SK-N-SH (cell line): ENCODE measurements around the gene PMP22. TPM values are rescaled to one million over a fixed set of nuclear protein-coding genes. Genes with fewer than 3 reads are reported as not detected.

ENCODE experiments used
- CTCF ChIA-PET: fragments of 300-600, 350-600 bp; formaldehyde crosslinking; extraction: SDS; loops from one replicate; lab custom pipeline; 2021; lab: Yijun Ruan, JAX
- POLR2A ChIA-PET: fragments of 350-600 bp; sonication (Branson Sonifier 250); formaldehyde crosslinking; extraction: SDS; loops from one replicate; lab custom pipeline; 2020; ENCODE audit warnings: antibody characterized with exemption, inconsistent platforms; lab: Yijun Ruan, JAX
- DNase-seq: peaks from one replicate; pipeline ENCODE4 v3.0.0; 2012
- H2AFZ ChIP-seq: fragments of 200-600 bp; sonication (generic); 2 replicates; pipeline ENCODE4 v1.8.1; 2016; ENCODE audit warnings: antibody characterized with exemption, mild to moderate bottlenecking, low read depth
- H3F3A ChIP-seq: fragments of 200-600 bp; sonication (generic); replicated peaks from 2 replicates; pipeline ENCODE3; 2016; ENCODE audit warnings: antibody characterized with exemption, mild to moderate bottlenecking; ENCODE audit not compliant: insufficient read depth
- H3K27ac ChIP-seq, 2 experiments: fragments of 200-500 bp in 1 of 2; fragments of 200-600 bp in 1 of 2; sonication (Bioruptor generic) in 1 of 2; sonication (generic), shearing (Covaris generic) in 1 of 2; 2 replicates each; pipeline versions ENCODE4 v1.5.1 to v1.6.1; 2014 to 2016; ENCODE audit warnings: low read depth in 2 of 2, inconsistent platforms in 1 of 2, low read length in 1 of 2, mild to moderate bottlenecking in 1 of 2, mixed read lengths in 1 of 2
- H3K27me3 ChIP-seq: fragments of 200-600 bp; sonication (generic), shearing (Covaris generic); 2 replicates; pipeline ENCODE4 v1.6.1; 2016; ENCODE audit warnings: mixed run types; ENCODE audit not compliant: insufficient read depth
- H3K36me3 ChIP-seq, 2 experiments: fragments of 200-500 bp in 1 of 2; fragments of 200-600 bp in 1 of 2; sonication (Bioruptor generic) in 1 of 2; sonication (generic) in 1 of 2; replicated peaks in 1 of 2; 2 replicates each; pipeline versions ENCODE3 to v1.5.1; 2014 to 2016; ENCODE audit warnings: low read length in 1 of 2, mild to moderate bottlenecking in 1 of 2; ENCODE audit not compliant: insufficient read depth in 2 of 2, control insufficient read depth in 1 of 2
- H3K4me1 ChIP-seq, 2 experiments: fragments of 200-500 bp in 1 of 2; fragments of 200-600 bp in 1 of 2; sonication (Bioruptor generic) in 1 of 2; sonication (generic), shearing (Covaris generic) in 1 of 2; 2 replicates each; pipeline versions ENCODE4 v1.5.1 to v1.6.1; 2014 to 2016; ENCODE audit warnings: low read depth in 1 of 2, low read length in 1 of 2, mixed run types in 1 of 2; ENCODE audit not compliant: insufficient read depth in 2 of 2, control insufficient read depth in 1 of 2
- H3K4me2 ChIP-seq: fragments of 200-600 bp; sonication (generic), shearing (Covaris generic); 2 replicates; pipeline ENCODE4 v1.6.1; 2017; ENCODE audit warnings: mixed run types
- H3K4me3 ChIP-seq, 2 experiments: fragments of 200-500 bp in 1 of 2; fragments of 200-600 bp in 1 of 2; sonication (Bioruptor generic) in 1 of 2; sonication (generic), shearing (Covaris generic) in 1 of 2; 2 replicates each; pipeline versions ENCODE4 v1.5.1 to v1.8.1; 2014 to 2016; ENCODE audit warnings: low read depth in 2 of 2, inconsistent platforms in 1 of 2, low read length in 1 of 2, mild to moderate bottlenecking in 1 of 2, mixed read lengths in 1 of 2, moderate library complexity in 1 of 2
- H3K79me2 ChIP-seq: fragments of 200-600 bp; sonication (generic); 2 replicates; pipeline ENCODE4 v1.8.1; 2017; ENCODE audit warnings: mild to moderate bottlenecking; ENCODE audit not compliant: insufficient read depth
- H3K9ac ChIP-seq: fragments of 200-600 bp; sonication (generic); 2 replicates; pipeline ENCODE4 v1.6.1; 2017; ENCODE audit warnings: mixed run types
- H3K9me2 ChIP-seq: fragments of 200-600 bp; sonication (generic); 2 replicates; pipeline ENCODE4 v1.6.1; 2017; ENCODE audit warnings: mixed run types
- H3K9me3 ChIP-seq: fragments of 200-600 bp; sonication (generic); 2 replicates; pipeline ENCODE4 v1.6.1; 2017; ENCODE audit warnings: mixed run types, mild to moderate bottlenecking, moderate library complexity
- H4K20me1 ChIP-seq: fragments of 200-600 bp; sonication (generic); 2 replicates; pipeline ENCODE4 v1.6.1; 2017; ENCODE audit warnings: mild to moderate bottlenecking, mixed run types; ENCODE audit not compliant: insufficient read depth
- CHD2 ChIP-seq: fragments of 150-350 bp; IDR thresholded peaks from 2 replicates; pipeline ENCODE4 v1.6.1; 2018; ENCODE audit warnings: low read length; ENCODE audit not compliant: partially characterized antibody
- ELF1 ChIP-seq: IDR thresholded peaks from 2 replicates; pipeline ENCODE4 v1.4.0; 2012
- EP300 ChIP-seq, 2 experiments: IDR thresholded peaks; 2 replicates each; pipeline versions ENCODE4 v1.4.0 to v1.6.1; 2012; ENCODE audit warnings: borderline replicate concordance in 1 of 2, low read depth in 1 of 2, low read length in 1 of 2
- EZH2phosphoT487 ChIP-seq: fragments of 200-600 bp; sonication (generic); IDR thresholded peaks from 2 replicates; pipeline ENCODE4 v1.6.1; 2017; ENCODE audit warnings: low read depth, mixed run types, mild to moderate bottlenecking, antibody characterized with exemption, moderate library complexity, borderline replicate concordance
- FOSL2 ChIP-seq: IDR thresholded peaks from 2 replicates; pipeline ENCODE4 v1.4.0; 2012; ENCODE audit warnings: low read depth, mild to moderate bottlenecking, moderate library complexity, borderline replicate concordance
- FOXJ3 ChIP-seq: sonication (generic); formaldehyde crosslinking; IDR thresholded peaks from 2 replicates; pipeline ENCODE4 v1.5.1; 2020; ENCODE audit warnings: mild to moderate bottlenecking, missing genetic modification reagents
- FOXM1 ChIP-seq: IDR thresholded peaks from 2 replicates; pipeline ENCODE4 v1.4.0; 2012; ENCODE audit warnings: low read depth, mild to moderate bottlenecking
- GABPA ChIP-seq: IDR thresholded peaks from 2 replicates; pipeline ENCODE4 v1.4.0; 2012; ENCODE audit warnings: low read depth, mild to moderate bottlenecking
- GATA2 ChIP-seq: sonication (generic); formaldehyde crosslinking; IDR thresholded peaks from 2 replicates; pipeline ENCODE4 v1.5.0; 2020; ENCODE audit warnings: mild to moderate bottlenecking, missing genetic modification reagents
- MEF2A ChIP-seq: IDR thresholded peaks from 2 replicates; pipeline ENCODE4 v1.4.0; 2012; ENCODE audit warnings: low read depth, borderline replicate concordance
- NFIC ChIP-seq: IDR thresholded peaks from 2 replicates; pipeline ENCODE4 v1.4.0; 2012; ENCODE audit warnings: borderline replicate concordance
- NRF1 ChIP-seq: IDR thresholded peaks from 2 replicates; pipeline ENCODE4 v1.6.1; 2012; ENCODE audit warnings: low read depth, mild to moderate bottlenecking, low read length
- POLR2AphosphoS5 ChIP-seq: IDR thresholded peaks from 2 replicates; pipeline ENCODE4 v1.6.1; 2012; ENCODE audit warnings: low read depth, low read length
- RAD21 ChIP-seq: IDR thresholded peaks from 2 replicates; pipeline ENCODE4 v1.6.1; 2012; ENCODE audit warnings: mild to moderate bottlenecking, low read length
- RXRA ChIP-seq: IDR thresholded peaks from 2 replicates; pipeline ENCODE4 v1.4.0; 2012; ENCODE audit warnings: low read depth, mild to moderate bottlenecking, borderline replicate concordance
- SIN3A ChIP-seq: IDR thresholded peaks from 2 replicates; pipeline ENCODE4 v1.6.1; 2012; ENCODE audit warnings: low read depth, mild to moderate bottlenecking, low read length, moderate library complexity, borderline replicate concordance
- SMC3 ChIP-seq: IDR thresholded peaks from 2 replicates; pipeline ENCODE4 v1.6.1; 2012; ENCODE audit warnings: low read depth, low read length, improper control_type of control experiment
- TCF12 ChIP-seq: IDR thresholded peaks from 2 replicates; pipeline ENCODE4 v1.4.0; 2012
- TEAD4 ChIP-seq: IDR thresholded peaks from 2 replicates; pipeline ENCODE4 v1.4.0; 2012; ENCODE audit warnings: mild to moderate bottlenecking, borderline replicate concordance; ENCODE audit not compliant: insufficient read depth
- WGBS: methylation state at CpG from one replicate; pipeline ENCODE4 v1.1.6; 2017; ENCODE audit warnings: low lambda C conversion rate; 5-methylcytosine and 5-hydroxymethylcytosine counted together
- polyA plus RNA-seq, 3 experiments: library from polyadenylated mRNA; depleted of rRNA; stranded (reverse); fragments of >200 nt; gene quantifications; 2 replicates each; pipeline ENCODE4 v1.2.3, GENCODE V29; 2012
- TF ChIP-seq, protein P1 (sequence below): IDR thresholded peaks from 2 replicates; pipeline ENCODE4 v1.4.0; 2012; ENCODE audit warnings: low read depth, borderline replicate concordance
- TF ChIP-seq, protein P2 (sequence below): fragments of 150-350 bp; IDR thresholded peaks from 2 replicates; pipeline ENCODE4 v1.6.1; 2016; ENCODE audit warnings: mild to moderate bottlenecking, low read depth, low read length
- TF ChIP-seq, protein P3 (sequence below): IDR thresholded peaks from 2 replicates; pipeline ENCODE4; 2012
- TF ChIP-seq, protein P4 (sequence below): IDR thresholded peaks from 2 replicates; pipeline ENCODE4 v1.4.0; 2012; ENCODE audit warnings: low read depth, borderline replicate concordance
- TF ChIP-seq, protein P5 (sequence below): fragments of 150-350 bp; IDR thresholded peaks from 2 replicates; pipeline ENCODE4 v1.6.1; 2017; ENCODE audit warnings: antibody characterized with exemption, low read length, low read depth, borderline replicate concordance

PMP22 gene
- polyA plus RNA-seq, 1 of the 3 experiments (the other 2 are of a cell fraction) = 82.5 TPM

DNA sequence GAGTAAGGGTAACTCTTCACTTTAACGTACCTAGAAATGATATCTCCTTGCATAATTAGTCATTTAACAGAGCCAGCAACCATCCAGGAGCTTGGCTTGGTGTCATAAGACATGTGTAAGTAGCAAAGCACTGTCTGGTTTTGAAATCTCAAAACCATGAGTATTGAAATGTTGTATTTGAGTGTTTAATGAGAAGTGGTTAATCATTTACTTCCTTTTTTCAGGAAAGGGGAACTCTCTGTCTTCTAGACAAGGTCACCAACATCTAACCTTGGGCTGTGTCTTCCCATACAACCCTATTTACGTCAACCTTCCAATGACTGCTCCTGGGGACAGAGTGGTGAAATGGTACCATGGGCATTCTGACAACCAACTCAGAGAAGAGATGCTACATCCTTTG is 27.1 kb downstream of the PMP22 start:
- H3K36me3 ChIP-seq = peaks cover 40 to 59% of the 10 kb centered on the region in 2 experiments

DNA sequence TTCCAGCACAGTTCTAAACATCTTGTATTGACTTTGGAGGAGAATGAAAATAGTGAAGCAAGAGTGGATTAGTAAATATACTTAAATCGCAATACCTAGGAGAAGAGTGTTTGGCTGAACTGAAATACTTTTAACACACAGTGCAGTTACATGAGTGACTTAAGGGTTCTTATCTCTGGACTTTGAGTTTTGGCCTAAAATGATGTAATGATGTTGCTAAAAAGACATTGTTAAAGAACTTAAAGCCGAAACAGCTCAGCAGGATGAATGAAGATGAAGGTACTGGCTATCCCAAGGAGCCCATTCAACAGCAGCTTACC is 28.1 kb downstream of the PMP22 start:
- WGBS = 63% methylated on average over 2 of the region's 2 CpGs
- peaks cover 32 to 62% of the 10 kb centered on the region in 2 experiments for H3K36me3 ChIP-seq
- ChIA-PET POLR2A (no interaction called here), CTCF (interaction anchor here (1.0 to 2.2 kb wide), 3 partner anchors 10 to 21 kb away, joined by 3 to 5 read pairs (median 4); no protein-coding TSS in a partner anchor)
- H3K9me3 ChIP-seq = no peaks in the 10 kb centered on the region
- H3K9ac ChIP-seq = no peak overlapping the region
- H4K20me1 ChIP-seq = no peaks in the 10 kb centered on the region
- no peak overlapping the region for H2AFZ ChIP-seq
- H3K9me2 ChIP-seq = no peaks in the 10 kb centered on the region
- DNase-seq = no peak
- no peak overlapping the region for H3K4me2 ChIP-seq
- H3K27me3 ChIP-seq = no peaks in the 10 kb centered on the region
- no peaks in the 10 kb centered on the region for H3K4me1 ChIP-seq
- H3K27ac ChIP-seq = no peak overlapping the region
- peaks cover 3% of the 10 kb centered on the region for H3F3A ChIP-seq
- H3K4me3 ChIP-seq = no peak overlapping the region
- peaks cover 5% of the 10 kb centered on the region; the same call in 1 of the 2 replicates for H3K79me2 ChIP-seq
- TF ChIP-seq, protein P1, sequence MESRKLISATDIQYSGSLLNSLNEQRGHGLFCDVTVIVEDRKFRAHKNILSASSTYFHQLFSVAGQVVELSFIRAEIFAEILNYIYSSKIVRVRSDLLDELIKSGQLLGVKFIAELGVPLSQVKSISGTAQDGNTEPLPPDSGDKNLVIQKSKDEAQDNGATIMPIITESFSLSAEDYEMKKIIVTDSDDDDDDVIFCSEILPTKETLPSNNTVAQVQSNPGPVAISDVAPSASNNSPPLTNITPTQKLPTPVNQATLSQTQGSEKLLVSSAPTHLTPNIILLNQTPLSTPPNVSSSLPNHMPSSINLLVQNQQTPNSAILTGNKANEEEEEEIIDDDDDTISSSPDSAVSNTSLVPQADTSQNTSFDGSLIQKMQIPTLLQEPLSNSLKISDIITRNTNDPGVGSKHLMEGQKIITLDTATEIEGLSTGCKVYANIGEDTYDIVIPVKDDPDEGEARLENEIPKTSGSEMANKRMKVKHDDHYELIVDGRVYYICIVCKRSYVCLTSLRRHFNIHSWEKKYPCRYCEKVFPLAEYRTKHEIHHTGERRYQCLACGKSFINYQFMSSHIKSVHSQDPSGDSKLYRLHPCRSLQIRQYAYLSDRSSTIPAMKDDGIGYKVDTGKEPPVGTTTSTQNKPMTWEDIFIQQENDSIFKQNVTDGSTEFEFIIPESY = no peak
- no peak for TF ChIP-seq MEF2A
- TF ChIP-seq, protein P2, sequence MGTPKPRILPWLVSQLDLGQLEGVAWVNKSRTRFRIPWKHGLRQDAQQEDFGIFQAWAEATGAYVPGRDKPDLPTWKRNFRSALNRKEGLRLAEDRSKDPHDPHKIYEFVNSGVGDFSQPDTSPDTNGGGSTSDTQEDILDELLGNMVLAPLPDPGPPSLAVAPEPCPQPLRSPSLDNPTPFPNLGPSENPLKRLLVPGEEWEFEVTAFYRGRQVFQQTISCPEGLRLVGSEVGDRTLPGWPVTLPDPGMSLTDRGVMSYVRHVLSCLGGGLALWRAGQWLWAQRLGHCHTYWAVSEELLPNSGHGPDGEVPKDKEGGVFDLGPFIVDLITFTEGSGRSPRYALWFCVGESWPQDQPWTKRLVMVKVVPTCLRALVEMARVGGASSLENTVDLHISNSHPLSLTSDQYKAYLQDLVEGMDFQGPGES = no peak
- no peak for TF ChIP-seq NRF1
- no peak for TF ChIP-seq POLR2AphosphoS5
- TF ChIP-seq TCF12 = no peak
- TF ChIP-seq, protein P3, sequence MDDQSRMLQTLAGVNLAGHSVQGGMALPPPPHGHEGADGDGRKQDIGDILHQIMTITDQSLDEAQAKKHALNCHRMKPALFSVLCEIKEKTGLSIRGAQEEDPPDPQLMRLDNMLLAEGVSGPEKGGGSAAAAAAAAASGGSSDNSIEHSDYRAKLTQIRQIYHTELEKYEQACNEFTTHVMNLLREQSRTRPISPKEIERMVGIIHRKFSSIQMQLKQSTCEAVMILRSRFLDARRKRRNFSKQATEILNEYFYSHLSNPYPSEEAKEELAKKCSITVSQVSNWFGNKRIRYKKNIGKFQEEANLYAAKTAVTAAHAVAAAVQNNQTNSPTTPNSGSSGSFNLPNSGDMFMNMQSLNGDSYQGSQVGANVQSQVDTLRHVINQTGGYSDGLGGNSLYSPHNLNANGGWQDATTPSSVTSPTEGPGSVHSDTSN = no peak
- TF ChIP-seq EP300 (IDR thresholded peaks at IDR 0.05; ENCODE audit: borderline replicate concordance in 1 of 2, low read depth in 1 of 2, low read length in 1 of 2) = no peak
- TF ChIP-seq FOXM1 = no peak
- no peak for TF ChIP-seq ELF1
- no peak for TF ChIP-seq EZH2phosphoT487

More for the DNA sequence above, 27.1 kb downstream of the PMP22 start:
- no peak overlapping the region for H3K4me3 ChIP-seq
- H3K9me3 ChIP-seq = no peaks in the 10 kb centered on the region; the same call in 1 of the 2 replicates
- ChIA-PET POLR2A (no interaction called here), CTCF (interaction anchor here (0.9 to 1.3 kb wide), 3 partner anchors 9 to 20 kb away, joined by 3 read pairs; no protein-coding TSS in a partner anchor)
- no peak overlapping the region for H3K4me2 ChIP-seq
- TF ChIP-seq TEAD4 (no peak), GABPA (no peak), RAD21 (no peak), POLR2AphosphoS5 (no peak), NFIC (no peak), SMC3 (no peak), FOSL2 (no peak), TCF12 (no peak), FOXM1 (no peak), RXRA (no peak), FOXJ3 (CRISPR knock-in tag) (no peak), GATA2 (CRISPR knock-in tag) (no peak), CHD2 (no peak), SIN3A (no peak), ELF1 (no peak)
- TF ChIP-seq, protein P4, sequence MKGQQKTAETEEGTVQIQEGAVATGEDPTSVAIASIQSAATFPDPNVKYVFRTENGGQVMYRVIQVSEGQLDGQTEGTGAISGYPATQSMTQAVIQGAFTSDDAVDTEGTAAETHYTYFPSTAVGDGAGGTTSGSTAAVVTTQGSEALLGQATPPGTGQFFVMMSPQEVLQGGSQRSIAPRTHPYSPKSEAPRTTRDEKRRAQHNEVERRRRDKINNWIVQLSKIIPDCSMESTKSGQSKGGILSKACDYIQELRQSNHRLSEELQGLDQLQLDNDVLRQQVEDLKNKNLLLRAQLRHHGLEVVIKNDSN = no peak
- TF ChIP-seq, protein P3 = no peak
- TF ChIP-seq, protein P5, sequence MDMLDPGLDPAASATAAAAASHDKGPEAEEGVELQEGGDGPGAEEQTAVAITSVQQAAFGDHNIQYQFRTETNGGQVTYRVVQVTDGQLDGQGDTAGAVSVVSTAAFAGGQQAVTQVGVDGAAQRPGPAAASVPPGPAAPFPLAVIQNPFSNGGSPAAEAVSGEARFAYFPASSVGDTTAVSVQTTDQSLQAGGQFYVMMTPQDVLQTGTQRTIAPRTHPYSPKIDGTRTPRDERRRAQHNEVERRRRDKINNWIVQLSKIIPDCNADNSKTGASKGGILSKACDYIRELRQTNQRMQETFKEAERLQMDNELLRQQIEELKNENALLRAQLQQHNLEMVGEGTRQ = no peak
- no peak overlapping the region for H3K9ac ChIP-seq
- no peaks in the 10 kb centered on the region for H3K27me3 ChIP-seq
- WGBS = 95% methylated on average over 2 of the region's 2 CpGs
- H3K79me2 ChIP-seq = peaks cover 14% of the 10 kb centered on the region; the same call in 1 of the 2 replicates
- no peaks in the 10 kb centered on the region for H3K9me2 ChIP-seq
- no peaks in the 10 kb centered on the region for H4K20me1 ChIP-seq
- no peaks in the 10 kb centered on the region for H3K4me1 ChIP-seq
- no peak overlapping the region for H2AFZ ChIP-seq
- no peak for DNase-seq
- H3F3A ChIP-seq = peaks cover 3% of the 10 kb centered on the region
- H3K27ac ChIP-seq = no peak overlapping the region
